Measurements from ENCODE around the gene SLIT3. TPM values are rescaled to one million over a fixed set of nuclear protein-coding genes. Genes with fewer than 3 reads are reported as not detected.

SLIT3 gene
- total RNA-seq, 1 donor from 2014 or later, result 52.8 TPM

DNA sequence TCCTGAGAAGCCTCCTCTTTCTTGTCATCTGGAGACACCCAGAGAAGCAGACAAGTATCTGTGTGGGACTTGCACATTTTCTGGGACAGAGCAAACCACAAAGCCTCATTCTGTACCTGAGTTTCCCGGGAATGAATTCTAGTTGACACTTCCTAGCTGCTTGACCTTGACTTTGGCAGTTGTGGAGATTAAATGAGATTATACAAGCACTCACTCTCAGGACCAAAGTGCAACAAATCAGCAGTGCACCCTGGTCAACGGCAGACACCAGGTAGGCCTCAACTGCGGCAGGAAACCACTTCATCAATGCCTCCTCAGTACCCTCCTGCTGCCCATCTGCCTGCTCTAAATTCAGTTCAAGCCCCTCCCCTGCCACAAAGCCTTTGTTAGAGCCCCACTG is 607.1 kb downstream of the SLIT3 start:
- no peak overlapping the region for H3K4me3 ChIP-seq
- no peaks in the 10 kb centered on the region for H3K27me3 ChIP-seq
- H3K9me3 ChIP-seq, result no peaks in the 10 kb centered on the region
- TF ChIP-seq POLR2A (IDR thresholded peaks at IDR 0.05) (no peak), POLR2AphosphoS5 (IDR thresholded peaks at IDR 0.05; ENCODE audit: insufficient read depth in 1 of 2, low read depth in 1 of 2) (no peak), CTCF (IDR thresholded peaks at IDR 0.05) (no peak)
- no peaks in the 10 kb centered on the region for H3K36me3 ChIP-seq
- peaks cover 19% of the 10 kb centered on the region for H3K4me1 ChIP-seq
- H3K27ac ChIP-seq, result no peak overlapping the region
- no peak for DNase-seq (ENCODE audit: extremely low spot score in 2 of 2)
- intact Hi-C loops (cut with DNase I), result no loop called here

DNA sequence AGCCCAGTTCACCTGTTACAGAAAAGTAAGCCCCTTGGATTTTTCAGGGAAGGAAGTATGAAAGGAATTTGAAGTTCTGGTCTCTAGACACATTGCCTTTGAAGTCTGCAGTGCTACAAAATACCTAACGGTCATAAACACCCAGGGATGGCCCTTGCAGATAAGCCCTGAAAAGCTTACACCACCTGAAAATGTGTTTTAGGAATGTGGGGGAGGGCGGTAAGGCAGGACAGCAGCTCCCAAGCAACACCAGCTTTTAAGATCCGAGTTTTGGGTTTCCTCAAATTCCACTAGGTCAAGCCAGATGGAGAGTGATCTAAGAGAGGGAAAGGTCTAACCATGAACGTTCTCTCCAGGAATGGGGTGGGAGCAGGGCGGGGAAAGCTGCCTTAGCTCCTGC is 607.6 kb downstream of the SLIT3 start:
- Histone ChIP-seq H3K4me1 (peaks cover 19% of the 10 kb centered on the region), H3K36me3 (no peaks in the 10 kb centered on the region), H3K9me3 (no peaks in the 10 kb centered on the region), H3K27me3 (no peaks in the 10 kb centered on the region), H3K4me3 (no peak overlapping the region), H3K27ac (no peak overlapping the region)
- TF ChIP-seq POLR2A (IDR thresholded peaks at IDR 0.05) (no peak), CTCF (IDR thresholded peaks at IDR 0.05) (no peak), POLR2AphosphoS5 (IDR thresholded peaks at IDR 0.05; ENCODE audit: insufficient read depth in 1 of 2, low read depth in 1 of 2) (no peak)
- DNase-seq (ENCODE audit: extremely low spot score in 2 of 2), result no peak
- intact Hi-C loops (cut with DNase I), result no loop called here

DNA sequence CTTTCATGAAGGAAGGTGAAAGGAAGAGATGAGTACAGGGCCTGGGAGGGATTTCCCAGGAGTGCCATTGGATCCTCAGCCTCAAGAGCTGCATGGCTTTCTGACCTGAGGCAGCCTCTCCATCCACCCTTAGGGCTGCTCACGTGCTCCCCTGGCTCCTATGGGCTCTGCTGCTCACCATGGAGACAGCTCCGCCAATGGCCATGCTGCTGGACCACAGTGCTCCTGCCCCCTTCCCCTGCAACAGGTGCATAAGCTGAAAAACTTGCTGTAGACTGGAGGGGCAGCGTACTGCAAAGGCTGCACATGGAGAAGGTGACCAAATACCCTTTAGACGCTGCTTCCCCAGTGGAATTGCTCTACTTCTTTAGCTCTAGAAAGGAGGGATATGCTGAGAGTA is 609.0 kb downstream of the SLIT3 start:
- Histone ChIP-seq H3K27ac (no peak overlapping the region), H3K9me3 (no peaks in the 10 kb centered on the region), H3K27me3 (no peaks in the 10 kb centered on the region), H3K4me1 (peaks cover 9% of the 10 kb centered on the region), H3K36me3 (no peaks in the 10 kb centered on the region), H3K4me3 (no peak overlapping the region)
- no peak for DNase-seq (ENCODE audit: extremely low spot score in 2 of 2)
- intact Hi-C loops (cut with DNase I), result no loop called here
- TF ChIP-seq POLR2A (IDR thresholded peaks at IDR 0.05), result no peak
- no peak for TF ChIP-seq CTCF (IDR thresholded peaks at IDR 0.05)
- TF ChIP-seq POLR2AphosphoS5 (IDR thresholded peaks at IDR 0.05; ENCODE audit: insufficient read depth in 1 of 2, low read depth in 1 of 2), result no peak

DNA sequence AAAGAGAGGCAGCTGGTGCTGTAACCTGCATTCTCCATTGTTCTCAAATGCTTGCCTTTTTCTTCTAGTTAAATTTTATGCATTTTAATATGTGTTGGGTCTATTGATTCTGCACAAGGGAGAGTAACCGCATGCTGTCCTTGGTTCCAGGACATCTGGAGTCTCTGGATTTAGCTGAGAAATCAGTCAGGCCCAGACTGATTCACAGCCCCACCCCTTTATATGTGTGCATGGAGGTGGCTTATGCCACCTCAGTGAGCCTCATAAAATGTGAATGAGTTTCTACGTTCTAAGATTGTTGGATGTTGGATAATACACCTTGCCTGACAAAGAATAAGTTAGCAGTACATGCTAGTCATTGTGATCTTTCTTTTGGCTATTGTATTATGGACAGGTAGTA is 611.7 kb downstream of the SLIT3 start:
- TF ChIP-seq CTCF (IDR thresholded peaks at IDR 0.05) (no peak), POLR2AphosphoS5 (IDR thresholded peaks at IDR 0.05; ENCODE audit: insufficient read depth in 1 of 2, low read depth in 1 of 2) (no peak), POLR2A (IDR thresholded peaks at IDR 0.05) (no peak)
- intact Hi-C loops (cut with DNase I), result no loop called here

GRCh38 chr5:168686837-168687236 is 614.1 kb downstream of the SLIT3 start:
- no peak for DNase-seq (ENCODE audit: extremely low spot score in 2 of 2)
- Histone ChIP-seq H3K4me3 (no peak overlapping the region), H3K36me3 (no peaks in the 10 kb centered on the region), H3K27ac (no peak overlapping the region), H3K4me1 (no peaks in the 10 kb centered on the region), H3K27me3 (no peaks in the 10 kb centered on the region), H3K9me3 (no peaks in the 10 kb centered on the region)
- TF ChIP-seq POLR2A (IDR thresholded peaks at IDR 0.05) (no peak), CTCF (IDR thresholded peaks at IDR 0.05) (no peak), POLR2AphosphoS5 (IDR thresholded peaks at IDR 0.05; ENCODE audit: insufficient read depth in 1 of 2, low read depth in 1 of 2) (no peak)
- intact Hi-C loops (cut with DNase I), result no loop called here

More for the DNA sequence above, 611.7 kb downstream of the SLIT3 start:
- no peak overlapping the region for H3K4me3 ChIP-seq
- DNase-seq (ENCODE audit: extremely low spot score in 2 of 2), result no peak
- H3K9me3 ChIP-seq, result no peaks in the 10 kb centered on the region
- H3K36me3 ChIP-seq, result no peaks in the 10 kb centered on the region
- H3K4me1 ChIP-seq, result no peaks in the 10 kb centered on the region
- H3K27me3 ChIP-seq, result no peaks in the 10 kb centered on the region
- no peak overlapping the region for H3K27ac ChIP-seq
